SU-DHL-6 (cell line): ENCODE results near the gene OGDH.

Experiments used
- H2AFZ ChIP-seq: fragments of 200-600 bp; sonication (generic); 2 replicates; pipeline ENCODE4 v1.6.1; 2014; ENCODE audit warnings: low read depth, mild to moderate bottlenecking, moderate library complexity, mixed read lengths, antibody characterized with exemption, low read length; ENCODE audit not compliant: severe bottlenecking
- H3F3A ChIP-seq: fragments of 200-600 bp; shearing (Covaris generic); 2 replicates; pipeline ENCODE4 v1.6.0; 2016; ENCODE audit warnings: antibody characterized with exemption, mild to moderate bottlenecking; ENCODE audit not compliant: insufficient read depth
- H3K27ac ChIP-seq: fragments of 200-600 bp; sonication (generic); 2 replicates; pipeline ENCODE4 v1.5.1; 2016; ENCODE audit warnings: low read depth, mild to moderate bottlenecking, low read length, moderate library complexity, mixed read lengths
- H3K27me3 ChIP-seq: fragments of 200-600 bp; sonication (generic), shearing (Covaris generic); 2 replicates; pipeline ENCODE4 v1.6.0; 2014; ENCODE audit warnings: mild to moderate bottlenecking, low read length
- H3K36me3 ChIP-seq: fragments of 200-600 bp; sonication (generic); 2 replicates; pipeline ENCODE4 v1.6.1; 2014; ENCODE audit warnings: mild to moderate bottlenecking, low read length, mixed read lengths
- H3K4me2 ChIP-seq: fragments of 300-600, 200-600 bp; shearing (Covaris generic), sonication (generic); 2 replicates; pipeline ENCODE4 v1.6.0; 2014; ENCODE audit warnings: low read length, low read depth, mild to moderate bottlenecking; ENCODE audit not compliant: poor library complexity, severe bottlenecking
- H3K4me3 ChIP-seq: fragments of 200-600 bp; sonication (generic); 2 replicates; pipeline ENCODE4 v1.5.1; 2014; ENCODE audit warnings: antibody characterized with exemption, low read length, mild to moderate bottlenecking, mixed read lengths; ENCODE audit not compliant: insufficient read depth, poor library complexity, severe bottlenecking
- H3K79me2 ChIP-seq: fragments of 200-600 bp; sonication (generic); 2 replicates; pipeline ENCODE4 v1.6.1; 2014; ENCODE audit warnings: mild to moderate bottlenecking, low read length, moderate library complexity; ENCODE audit not compliant: insufficient read depth
- H3K9ac ChIP-seq: fragments of 200-600 bp; sonication (generic); 2 replicates; pipeline ENCODE4 v1.7.0; 2014; ENCODE audit warnings: mild to moderate bottlenecking, low read length
- H3K9me2 ChIP-seq: fragments of 200-600 bp; sonication (generic); replicated peaks from 2 replicates; pipeline ENCODE4 v1.6.1; 2014; ENCODE audit warnings: low read length; ENCODE audit not compliant: insufficient read depth
- H3K9me3 ChIP-seq: fragments of 200-600 bp; sonication (generic); 2 replicates; pipeline ENCODE4 v1.6.1; 2014; ENCODE audit warnings: low read length, mixed read lengths; ENCODE audit not compliant: insufficient read depth
- H4K20me1 ChIP-seq: fragments of 200-600 bp; sonication (generic); 2 replicates; pipeline ENCODE4 v1.6.1; 2014; ENCODE audit warnings: low read depth, mild to moderate bottlenecking, antibody characterized with exemption, low read length, moderate library complexity, mixed read lengths
- CTCF ChIP-seq: fragments of 200-600 bp; sonication (generic); IDR thresholded peaks from one replicate; pipeline ENCODE4 v1.5.1; 2017; ENCODE audit warnings: antibody characterized with exemption, mild to moderate bottlenecking, low read length, moderate library complexity; ENCODE audit not compliant: insufficient read depth, poor library complexity, severe bottlenecking
- EZH2phosphoT487 ChIP-seq: fragments of 200-600 bp; sonication (generic), shearing (Covaris generic); conservative IDR thresholded peaks from 2 replicates; pipeline ENCODE4 v1.6.1; 2018; ENCODE audit warnings: mild to moderate bottlenecking, antibody characterized with exemption, low read length, moderate library complexity, mixed read lengths

OGDH gene

GRCh38 chr7:44658979-44659378 is 52.6 kb downstream of the OGDH start:
- TF ChIP-seq EZH2phosphoT487: no peak
- TF ChIP-seq CTCF: no peak
- H3K36me3 ChIP-seq: peaks cover 51% of the 10 kb centered on the region
- H3K9me2 ChIP-seq: no peaks in the 10 kb centered on the region
- H3K4me2 ChIP-seq: no peak overlapping the region
- H3K4me3 ChIP-seq: no peak overlapping the region
- H3K79me2 ChIP-seq: 0 out of 2 replicates have a peak, but pooled peaks cover 3% of the 10 kb centered on the region
- H3K9me3 ChIP-seq: peaks cover 22% of the 10 kb centered on the region; the same call in 1 of the 2 replicates
- H3K27me3 ChIP-seq: no peaks in the 10 kb centered on the region
- no peak overlapping the region for H3K27ac ChIP-seq
- H3K9ac ChIP-seq: no peak overlapping the region
- no peaks in the 10 kb centered on the region for H3F3A ChIP-seq
- H4K20me1 ChIP-seq: no peaks in the 10 kb centered on the region
- H2AFZ ChIP-seq: no peak overlapping the region

GRCh38 chr7:44661233-44661632 is 54.8 kb downstream of the OGDH start:
- TF ChIP-seq CTCF (no peak), EZH2phosphoT487 (no peak)
- Histone ChIP-seq H3K4me2 (no peak overlapping the region), H3K36me3 (peaks cover 49% of the 10 kb centered on the region), H4K20me1 (no peaks in the 10 kb centered on the region), H2AFZ (no peak overlapping the region), H3K9me3 (peaks cover 22% of the 10 kb centered on the region; the same call in 1 of the 2 replicates), H3K79me2 (0 out of 2 replicates have a peak, but pooled peaks cover 3% of the 10 kb centered on the region), H3K27me3 (no peaks in the 10 kb centered on the region), H3K27ac (no peak overlapping the region), H3K4me3 (no peak overlapping the region), H3K9me2 (no peaks in the 10 kb centered on the region), H3F3A (no peaks in the 10 kb centered on the region), H3K9ac (no peak overlapping the region)

- Histone ChIP-seq H3K4me2 (no peak overlapping the region), H3K9me2 (no peaks in the 10 kb centered on the region), H3F3A (no peaks in the 10 kb centered on the region), H3K27me3 (no peaks in the 10 kb centered on the region), H3K27ac (no peak overlapping the region), H3K36me3 (peaks cover 15% of the 10 kb centered on the region), H2AFZ (no peak overlapping the region), H3K9me3 (peaks cover 13% of the 10 kb centered on the region; the same call in 1 of the 2 replicates), H3K9ac (no peak overlapping the region), H3K4me3 (no peak overlapping the region), H3K79me2 (peaks cover 3% of the 10 kb centered on the region; the same call in 1 of the 2 replicates), H4K20me1 (no peaks in the 10 kb centered on the region)
- TF ChIP-seq CTCF (no peak), EZH2phosphoT487 (no peak)
Observed at GRCh38 chr7:44664780-44665461, 58.5 kb downstream of the OGDH start.
